Activated CD4-positive, CD25-positive, alpha-beta regulatory T cell treated with anti-CD3 and anti-CD28 coated beads, Interleukin-2, amount 50 U/mL, for 72 hours (primary cell): ENCODE data around the gene HLCS.

Experiments
- DNase-seq: peaks from one replicate; pipeline ENCODE4 v3.0.0; 2021

HLCS gene

GRCh38 chr21:36803816-36804439 is 162.5 kb downstream of the HLCS start:
- no peak for DNase-seq

- no peak for DNase-seq
Observed at GRCh38 chr21:36803051-36803645, 163.3 kb downstream of the HLCS start.

GRCh38 chr21:36800734-36801133 is 165.7 kb downstream of the HLCS start:
- no peak for DNase-seq

- DNase-seq = no peak
Observed at GRCh38 chr21:36799869-36800268, 166.6 kb downstream of the HLCS start.

GRCh38 chr21:36798491-36798890 is 168.0 kb downstream of the HLCS start:
- DNase-seq = no peak

GRCh38 chr21:36796070-36796469 is 170.4 kb downstream of the HLCS start:
- DNase-seq = no peak

- DNase-seq = no peak
Observed at GRCh38 chr21:36792505-36792967, 173.9 kb downstream of the HLCS start.

- DNase-seq = no peak
Observed at GRCh38 chr21:36791695-36792470, 174.6 kb downstream of the HLCS start.

GRCh38 chr21:36791180-36791579 is 175.3 kb downstream of the HLCS start:
- DNase-seq = no peak

- no peak for DNase-seq
Observed at GRCh38 chr21:36790616-36791015, 175.9 kb downstream of the HLCS start.

GRCh38 chr21:36788120-36788638 is 178.3 kb downstream of the HLCS start:
- DNase-seq = no peak

GRCh38 chr21:36786186-36786585 is 180.3 kb downstream of the HLCS start:
- no peak for DNase-seq

GRCh38 chr21:36785615-36786014 is 180.9 kb downstream of the HLCS start:
- DNase-seq = no peak

- DNase-seq = no peak
Observed at GRCh38 chr21:36784947-36785346, 181.5 kb downstream of the HLCS start.

GRCh38 chr21:36783612-36784374 is 182.7 kb downstream of the HLCS start:
- no peak for DNase-seq

- DNase-seq = no peak
Observed at GRCh38 chr21:36780861-36781260, 185.6 kb downstream of the HLCS start.

GRCh38 chr21:36776981-36777617 is 189.4 kb downstream of the HLCS start:
- DNase-seq = no peak

- no peak for DNase-seq
Observed at GRCh38 chr21:36773995-36774394, 192.5 kb downstream of the HLCS start.

GRCh38 chr21:36773117-36773516 is 193.4 kb downstream of the HLCS start:
- no peak for DNase-seq

GRCh38 chr21:36769051-36769839 is 197.2 kb downstream of the HLCS start:
- no peak for DNase-seq

GRCh38 chr21:36768496-36768895 is 198.0 kb downstream of the HLCS start:
- DNase-seq = no peak

- DNase-seq = no peak
Observed at GRCh38 chr21:36767096-36767495, 199.4 kb downstream of the HLCS start.
